ENCODE data around the gene OTOP2. TPM values are rescaled to one million over a fixed set of nuclear protein-coding genes. Genes with fewer than 3 reads are reported as not detected.

Gene OTOP2
- polyA plus RNA-seq, 3 donors, result 0.05 TPM; not detected in 2

DNA sequence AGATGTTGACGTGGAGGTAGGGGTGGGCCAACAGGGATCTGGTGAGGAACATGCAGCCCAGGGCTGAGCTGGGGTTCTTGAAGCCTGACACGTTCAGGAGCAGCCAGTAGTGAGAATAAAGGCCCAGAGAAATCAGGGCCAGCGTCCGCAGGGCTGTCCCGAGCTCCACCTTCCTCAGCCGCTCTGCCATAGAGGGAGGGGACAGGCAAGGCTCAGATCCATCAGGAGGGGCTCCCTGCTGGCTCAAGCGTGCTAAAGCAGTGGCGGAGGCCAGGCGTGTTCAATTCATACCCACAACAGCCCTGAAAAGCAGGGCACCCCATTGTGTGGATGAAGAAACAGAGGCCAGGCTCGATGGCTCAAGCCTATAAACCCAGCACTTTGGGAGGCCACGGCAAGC is 43.0 kb upstream of the OTOP2 start:
- no peak overlapping the region for H3K9ac ChIP-seq (ENCODE audit: insufficient read depth, low read length, poor library complexity, severe bottlenecking)
- intact Hi-C loops (cut with micrococcal nuclease), result no loop called here
- no peak overlapping the region for H3K4me3 ChIP-seq (replicated peaks in 1 of 3; ENCODE audit: low read depth in 2 of 3, low read length in 3 of 3)

DNA sequence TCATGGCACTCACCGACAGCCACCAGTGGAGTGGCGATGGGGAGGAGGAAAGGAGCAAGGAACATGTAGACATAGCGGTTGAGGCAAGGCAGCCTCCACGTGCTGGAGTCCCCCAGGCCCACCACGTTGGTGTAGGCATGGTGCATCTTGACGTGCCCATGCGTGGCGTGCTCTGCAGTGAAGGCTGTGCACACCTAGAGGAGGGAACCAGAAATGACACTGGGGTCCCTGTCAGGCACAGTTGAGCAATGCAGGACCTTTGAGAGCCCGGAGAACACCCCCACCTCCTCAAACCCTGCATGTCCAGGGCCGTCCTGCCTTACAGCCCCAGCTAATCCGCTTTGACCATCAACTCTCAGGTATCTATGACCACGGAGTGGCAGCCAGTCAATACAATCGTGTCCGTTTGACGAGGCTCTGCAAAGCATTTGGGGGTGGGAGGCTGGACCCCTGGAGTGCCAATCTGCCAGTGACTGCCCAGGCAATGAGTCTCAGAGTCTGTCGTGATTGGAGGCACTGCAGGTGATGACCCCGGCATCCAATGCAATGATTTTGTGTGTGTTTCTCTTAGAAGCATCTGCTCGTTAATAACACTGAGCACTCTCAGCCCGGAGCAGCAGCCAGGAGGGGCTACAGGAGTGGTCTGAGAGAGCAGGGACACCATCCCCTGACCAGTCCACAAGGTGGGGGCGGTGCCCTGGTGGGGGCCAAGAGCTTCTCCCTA is 41.4 kb upstream of the OTOP2 start:
- no peaks in the 10 kb centered on the region for H3K27me3 ChIP-seq (ENCODE audit: control insufficient read depth in 2 of 2, insufficient read depth in 2 of 2, low read length in 2 of 2)
- no peak overlapping the region for H3K27ac Mint-ChIP-seq
- no peak overlapping the region for H3K4me3 Mint-ChIP-seq
- H3K36me3 Mint-ChIP-seq, result no peaks in the 10 kb centered on the region
- WGBS (ENCODE audit: insufficient coverage), result 78% methylated on average over 17 of the region's 20 CpGs
- peaks cover 0 to 5% (median 0%) of the 10 kb centered on the region in 7 donors for H3K9me3 Mint-ChIP-seq
- H3K4me1 ChIP-seq (ENCODE audit: control insufficient read depth in 1 of 2, insufficient read depth in 2 of 2, low read length in 2 of 2), result peaks cover 27 to 28% of the 10 kb centered on the region in 2 donors
- H3K36me3 ChIP-seq (replicated peaks in 1 of 2; ENCODE audit: control insufficient read depth in 1 of 2, insufficient read depth in 2 of 2, low read length in 2 of 2), result no peaks in the 10 kb centered on the region
- TF ChIP-seq, protein P1, sequence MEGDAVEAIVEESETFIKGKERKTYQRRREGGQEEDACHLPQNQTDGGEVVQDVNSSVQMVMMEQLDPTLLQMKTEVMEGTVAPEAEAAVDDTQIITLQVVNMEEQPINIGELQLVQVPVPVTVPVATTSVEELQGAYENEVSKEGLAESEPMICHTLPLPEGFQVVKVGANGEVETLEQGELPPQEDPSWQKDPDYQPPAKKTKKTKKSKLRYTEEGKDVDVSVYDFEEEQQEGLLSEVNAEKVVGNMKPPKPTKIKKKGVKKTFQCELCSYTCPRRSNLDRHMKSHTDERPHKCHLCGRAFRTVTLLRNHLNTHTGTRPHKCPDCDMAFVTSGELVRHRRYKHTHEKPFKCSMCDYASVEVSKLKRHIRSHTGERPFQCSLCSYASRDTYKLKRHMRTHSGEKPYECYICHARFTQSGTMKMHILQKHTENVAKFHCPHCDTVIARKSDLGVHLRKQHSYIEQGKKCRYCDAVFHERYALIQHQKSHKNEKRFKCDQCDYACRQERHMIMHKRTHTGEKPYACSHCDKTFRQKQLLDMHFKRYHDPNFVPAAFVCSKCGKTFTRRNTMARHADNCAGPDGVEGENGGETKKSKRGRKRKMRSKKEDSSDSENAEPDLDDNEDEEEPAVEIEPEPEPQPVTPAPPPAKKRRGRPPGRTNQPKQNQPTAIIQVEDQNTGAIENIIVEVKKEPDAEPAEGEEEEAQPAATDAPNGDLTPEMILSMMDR (IDR thresholded peaks at IDR 0.05), result no peak
- H3K9ac ChIP-seq (ENCODE audit: insufficient read depth, low read length, poor library complexity, severe bottlenecking), result no peak overlapping the region
- no peaks in the 10 kb centered on the region for H3K9me3 ChIP-seq (replicated peaks in 1 of 2; ENCODE audit: control insufficient read depth in 1 of 2, insufficient read depth in 1 of 2, low read length in 2 of 2)
- DNase-seq, result no peak
- peaks cover 3 to 16% (median 14%) of the 10 kb centered on the region in 3 donors for H3K27me3 Mint-ChIP-seq (ENCODE audit: low read depth in 3 of 3)
- H3K79me2 ChIP-seq (ENCODE audit: insufficient read depth, low read length), result no peaks in the 10 kb centered on the region
- intact Hi-C loops (cut with micrococcal nuclease), result no loop called here
- no peak overlapping the region for H3K4me3 ChIP-seq (replicated peaks in 1 of 3; ENCODE audit: low read depth in 2 of 3, low read length in 3 of 3)
- H2AFZ ChIP-seq (ENCODE audit: insufficient read depth, low read depth, low read length, poor library complexity, severe bottlenecking), result no peak overlapping the region
- no peak overlapping the region for H3K27ac ChIP-seq (ENCODE audit: low read depth in 1 of 2, low read length in 2 of 2)
- no peaks in the 10 kb centered on the region for H4K20me1 ChIP-seq (ENCODE audit: insufficient read depth, low read length)
- H3K4me1 Mint-ChIP-seq, result peaks cover 32% of the 10 kb centered on the region
- H3K4me2 ChIP-seq (replicated peaks; ENCODE audit: extremely low read depth, low read length, poor library complexity, severe bottlenecking), result peak overlapping the region; percentile 10

More for the DNA sequence above, 43.0 kb upstream of the OTOP2 start:
- Histone ChIP-seq H3K4me2 (replicated peaks; ENCODE audit: extremely low read depth, low read length, poor library complexity, severe bottlenecking) (no peak overlapping the region), H2AFZ (ENCODE audit: insufficient read depth, low read depth, low read length, poor library complexity, severe bottlenecking) (no peak overlapping the region), H3K36me3 (replicated peaks in 1 of 2; ENCODE audit: control insufficient read depth in 1 of 2, insufficient read depth in 2 of 2, low read length in 2 of 2) (no peaks in the 10 kb centered on the region), H3K9me3 (replicated peaks in 1 of 2; ENCODE audit: control insufficient read depth in 1 of 2, insufficient read depth in 1 of 2, low read length in 2 of 2) (no peaks in the 10 kb centered on the region), H4K20me1 (ENCODE audit: insufficient read depth, low read length) (no peaks in the 10 kb centered on the region), H3K27ac (ENCODE audit: low read depth in 1 of 2, low read length in 2 of 2) (no peak overlapping the region), H3K79me2 (ENCODE audit: insufficient read depth, low read length) (no peaks in the 10 kb centered on the region), H3K27me3 (ENCODE audit: control insufficient read depth in 2 of 2, insufficient read depth in 2 of 2, low read length in 2 of 2) (no peaks in the 10 kb centered on the region), H3K4me1 (ENCODE audit: control insufficient read depth in 1 of 2, insufficient read depth in 2 of 2, low read length in 2 of 2) (peaks cover 27 to 28% of the 10 kb centered on the region in 2 donors)
- TF ChIP-seq, protein P1 (IDR thresholded peaks at IDR 0.05), result no peak
- no peak overlapping the region for H3K4me3 Mint-ChIP-seq
- H3K9me3 Mint-ChIP-seq, result peaks cover 0 to 5% (median 0%) of the 10 kb centered on the region in 7 donors
- H3K27ac Mint-ChIP-seq, result no peak overlapping the region
- no peak for DNase-seq
- 94% methylated on average over 8 of the region's 11 CpGs for WGBS (ENCODE audit: insufficient coverage)
- H3K4me1 Mint-ChIP-seq, result peaks cover 32% of the 10 kb centered on the region
- peaks cover 0 to 13% (median 12%) of the 10 kb centered on the region in 3 donors for H3K27me3 Mint-ChIP-seq (ENCODE audit: low read depth in 3 of 3)
- H3K36me3 Mint-ChIP-seq, result no peaks in the 10 kb centered on the region
